Astrocyte (in vitro differentiated cells and primary cell): ENCODE results near the gene POU2AF1. TPM values are rescaled to one million over a fixed set of nuclear protein-coding genes. Genes with fewer than 3 reads are reported as not detected.

Experiments
- DNase-seq: peaks from one replicate; pipeline ENCODE4 v3.0.0-alpha.2; 2010; ENCODE audit warnings: low read depth
- FAIRE-seq: peaks from 2 replicates; lab custom pipeline; 2011; peaks lifted over from hg19 to GRCh38; lab: Jason Lieb, UNC
- H2AFZ ChIP-seq: 2 replicates; pipeline ENCODE4 v1.6.0; 2012; ENCODE audit warnings: low read depth, low read length, inconsistent platforms
- H3K27ac ChIP-seq: 2 replicates; pipeline ENCODE4 v1.5.1; 2011; ENCODE audit warnings: low read depth, low read length, inconsistent platforms
- H3K27me3 ChIP-seq: 2 replicates; pipeline ENCODE4 v1.6.0; 2011; ENCODE audit warnings: low read length, inconsistent platforms; ENCODE audit not compliant: insufficient read depth
- H3K36me3 ChIP-seq: 2 replicates; pipeline ENCODE4 v1.5.1; 2011; ENCODE audit warnings: low read length, inconsistent platforms; ENCODE audit not compliant: insufficient read depth
- H3K4me1 ChIP-seq: 2 replicates; pipeline ENCODE4 v1.5.1; 2011; ENCODE audit warnings: low read length, inconsistent platforms; ENCODE audit not compliant: insufficient read depth
- H3K4me2 ChIP-seq: 2 replicates; pipeline ENCODE4 v1.6.0; 2012; ENCODE audit warnings: low read length, inconsistent platforms
- H3K4me3 ChIP-seq: 2 replicates; pipeline ENCODE4 v1.5.1; 2011; ENCODE audit warnings: low read depth, mild to moderate bottlenecking, low read length, inconsistent platforms; ENCODE audit not compliant: insufficient read depth
- H3K79me2 ChIP-seq: 2 replicates; pipeline ENCODE4 v1.6.0; 2012; ENCODE audit warnings: mild to moderate bottlenecking, low read length, inconsistent platforms; ENCODE audit not compliant: insufficient read depth
- H3K9ac ChIP-seq: 2 replicates; pipeline ENCODE4 v1.6.0; 2012; ENCODE audit warnings: mild to moderate bottlenecking, low read length, inconsistent platforms
- H3K9me3 ChIP-seq: 2 replicates; pipeline ENCODE4 v1.5.1; 2012; ENCODE audit warnings: low read depth, mild to moderate bottlenecking, low read length, inconsistent platforms; ENCODE audit not compliant: insufficient read depth
- H4K20me1 ChIP-seq: 2 replicates; pipeline ENCODE4 v1.6.0; 2012; ENCODE audit warnings: low read length, inconsistent platforms; ENCODE audit not compliant: insufficient read depth
- H3K27ac Mint-ChIP-seq: one replicate; pipeline ENCODE4 v1.8.0; 2021; ENCODE audit warnings: mild to moderate bottlenecking, mixed read lengths; ENCODE audit not compliant: unreplicated experiment
- H3K27me3 Mint-ChIP-seq: one replicate; pipeline ENCODE4 v1.8.0; 2021; ENCODE audit warnings: low read depth, mixed read lengths; ENCODE audit not compliant: unreplicated experiment
- H3K36me3 Mint-ChIP-seq: one replicate; pipeline ENCODE4 v1.8.0; 2021; ENCODE audit warnings: low read depth, mixed read lengths; ENCODE audit not compliant: unreplicated experiment
- H3K4me1 Mint-ChIP-seq: one replicate; pipeline ENCODE4 v1.8.0; 2021; ENCODE audit warnings: low read depth, mixed read lengths; ENCODE audit not compliant: unreplicated experiment
- H3K4me3 Mint-ChIP-seq: one replicate; pipeline ENCODE4 v1.8.0; 2021; ENCODE audit warnings: mild to moderate bottlenecking, moderate library complexity, mixed read lengths; ENCODE audit not compliant: unreplicated experiment
- H3K9me3 Mint-ChIP-seq: one replicate; pipeline ENCODE4 v1.8.0; 2021; ENCODE audit warnings: mild to moderate bottlenecking, mixed read lengths; ENCODE audit not compliant: unreplicated experiment
- EZH2 ChIP-seq: IDR thresholded peaks from 2 replicates; pipeline ENCODE4 v1.6.1; 2012; ENCODE audit warnings: mild to moderate bottlenecking, low read length, inconsistent platforms; ENCODE audit not compliant: insufficient read depth
- total RNA-seq: library from RNA; stranded (reverse); gene quantifications from 2 replicates; pipeline ENCODE4 v1.2.1, GENCODE V29; 2021
- TF ChIP-seq, protein P1 (sequence below): IDR thresholded peaks from 2 replicates; pipeline ENCODE4 v1.5.1; 2011; ENCODE audit warnings: low read depth, mild to moderate bottlenecking, inconsistent platforms, low read length, moderate library complexity; ENCODE audit not compliant: insufficient read depth

POU2AF1 gene
- total RNA-seq, 1 donor from 2014 or later: not detected

DNA sequence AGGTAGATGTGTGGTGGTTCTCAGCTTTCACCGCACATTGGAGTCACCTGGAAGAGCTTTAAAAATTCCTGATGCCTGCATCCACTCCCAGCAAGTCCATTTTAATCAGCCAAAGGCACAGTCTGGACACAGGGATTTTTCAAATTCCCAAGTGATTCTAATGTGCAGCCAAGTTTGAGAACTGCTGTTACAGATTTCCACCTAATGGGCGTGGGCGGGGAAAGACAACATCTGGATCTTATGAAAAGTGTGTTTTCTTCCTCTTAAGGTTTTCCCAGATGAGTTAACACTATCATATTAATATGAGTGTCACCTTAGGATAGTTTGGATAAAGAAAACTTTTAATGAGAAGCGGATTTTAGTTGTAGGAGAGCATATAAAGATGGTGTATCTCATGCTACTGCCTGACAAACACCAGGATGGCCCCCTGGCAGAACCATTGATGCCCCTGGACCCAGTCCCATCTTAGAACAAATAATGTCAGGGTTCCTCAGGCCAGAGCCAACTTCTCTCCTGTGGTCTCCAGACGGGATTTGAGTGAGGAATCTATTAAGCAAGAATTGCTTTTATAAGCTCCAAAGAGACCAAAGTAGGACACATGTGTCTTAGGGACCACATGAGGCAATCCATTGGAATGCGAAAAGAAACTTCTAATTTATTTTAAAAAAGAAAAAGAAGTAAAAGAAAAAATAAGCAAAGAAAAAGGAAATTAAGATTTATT, 31.9 kb downstream of the POU2AF1 start:
- no peak for DNase-seq
- TF ChIP-seq, protein P1, sequence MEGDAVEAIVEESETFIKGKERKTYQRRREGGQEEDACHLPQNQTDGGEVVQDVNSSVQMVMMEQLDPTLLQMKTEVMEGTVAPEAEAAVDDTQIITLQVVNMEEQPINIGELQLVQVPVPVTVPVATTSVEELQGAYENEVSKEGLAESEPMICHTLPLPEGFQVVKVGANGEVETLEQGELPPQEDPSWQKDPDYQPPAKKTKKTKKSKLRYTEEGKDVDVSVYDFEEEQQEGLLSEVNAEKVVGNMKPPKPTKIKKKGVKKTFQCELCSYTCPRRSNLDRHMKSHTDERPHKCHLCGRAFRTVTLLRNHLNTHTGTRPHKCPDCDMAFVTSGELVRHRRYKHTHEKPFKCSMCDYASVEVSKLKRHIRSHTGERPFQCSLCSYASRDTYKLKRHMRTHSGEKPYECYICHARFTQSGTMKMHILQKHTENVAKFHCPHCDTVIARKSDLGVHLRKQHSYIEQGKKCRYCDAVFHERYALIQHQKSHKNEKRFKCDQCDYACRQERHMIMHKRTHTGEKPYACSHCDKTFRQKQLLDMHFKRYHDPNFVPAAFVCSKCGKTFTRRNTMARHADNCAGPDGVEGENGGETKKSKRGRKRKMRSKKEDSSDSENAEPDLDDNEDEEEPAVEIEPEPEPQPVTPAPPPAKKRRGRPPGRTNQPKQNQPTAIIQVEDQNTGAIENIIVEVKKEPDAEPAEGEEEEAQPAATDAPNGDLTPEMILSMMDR: no peak
- no peak for TF ChIP-seq EZH2
- Histone ChIP-seq H3K36me3 (no peaks in the 10 kb centered on the region), H3K27ac (no peak overlapping the region), H3K9ac (no peak overlapping the region), H3K4me3 (no peak overlapping the region), H4K20me1 (no peaks in the 10 kb centered on the region), H3K4me1 (no peaks in the 10 kb centered on the region), H2AFZ (no peak overlapping the region), H3K27me3 (peaks cover 6% of the 10 kb centered on the region), H3K9me3 (no peaks in the 10 kb centered on the region), H3K79me2 (no peaks in the 10 kb centered on the region), H3K4me2 (no peak overlapping the region)
- Mint-ChIP-seq H3K4me1 (peaks cover 2% of the 10 kb centered on the region), H3K9me3 (no peaks in the 10 kb centered on the region), H3K27ac (no peak overlapping the region), H3K4me3 (no peak overlapping the region), H3K36me3 (no peaks in the 10 kb centered on the region), H3K27me3 (peaks cover 3% of the 10 kb centered on the region)
- no peak for FAIRE-seq

DNA sequence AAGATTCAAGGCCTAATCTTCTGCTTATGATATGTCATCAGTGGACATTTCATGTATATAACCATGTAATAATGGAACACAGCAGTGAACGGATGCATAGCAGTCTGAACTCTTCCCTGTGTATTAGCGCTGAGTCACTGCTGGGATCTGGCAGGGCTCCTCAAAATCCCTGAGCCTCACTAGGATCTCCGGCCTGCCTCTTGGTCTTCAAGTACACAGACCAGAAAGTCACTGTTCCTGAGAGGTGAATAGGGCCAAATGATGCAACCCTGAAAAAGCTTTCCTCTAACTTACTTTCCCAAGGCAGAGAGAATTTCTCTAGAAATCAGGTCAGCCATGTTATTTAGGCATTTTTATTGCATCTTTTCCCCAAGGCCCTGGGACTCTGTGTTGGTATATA, 35.0 kb downstream of the POU2AF1 start:
- TF ChIP-seq, protein P1: no peak
- peak; percentile 58 for DNase-seq
- no peaks in the 10 kb centered on the region for H3K4me1 ChIP-seq
- H3K27me3 Mint-ChIP-seq: peaks cover 3% of the 10 kb centered on the region
- H3K9me3 ChIP-seq: no peaks in the 10 kb centered on the region
- no peak overlapping the region for H3K4me2 ChIP-seq
- H3K27ac Mint-ChIP-seq: no peak overlapping the region
- no peaks in the 10 kb centered on the region for H3K36me3 ChIP-seq
- H3K27ac ChIP-seq: no peak overlapping the region
- peaks cover 3% of the 10 kb centered on the region for H3K27me3 ChIP-seq
- H3K79me2 ChIP-seq: no peaks in the 10 kb centered on the region
- H3K9me3 Mint-ChIP-seq: peaks cover 3% of the 10 kb centered on the region
- H3K4me3 ChIP-seq: no peak overlapping the region
- H3K4me1 Mint-ChIP-seq: peaks cover 2% of the 10 kb centered on the region
- no peaks in the 10 kb centered on the region for H3K36me3 Mint-ChIP-seq
- H2AFZ ChIP-seq: no peak overlapping the region
- H3K4me3 Mint-ChIP-seq: no peak overlapping the region
- no peaks in the 10 kb centered on the region for H4K20me1 ChIP-seq
- H3K9ac ChIP-seq: no peak overlapping the region
- FAIRE-seq: no peak

DNA sequence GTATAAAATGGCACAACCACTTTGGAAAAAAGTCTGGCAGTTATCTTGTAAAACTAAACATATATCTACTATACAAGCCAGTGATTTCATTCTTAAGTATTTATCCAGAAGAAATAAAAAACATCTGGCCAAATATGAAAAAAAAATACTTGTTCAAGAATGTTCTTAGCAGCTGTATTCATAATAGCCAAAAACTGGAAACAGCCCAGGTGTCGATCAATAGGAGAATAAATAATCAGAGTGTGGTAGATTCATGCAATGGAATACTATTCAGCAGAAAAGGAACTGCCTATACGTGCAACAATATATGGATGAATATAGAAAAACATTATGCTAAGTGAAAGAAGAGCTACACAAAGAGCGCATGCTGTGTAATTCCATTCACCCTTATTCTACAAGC, 36.7 kb downstream of the POU2AF1 start:
- no peak for FAIRE-seq
- Histone ChIP-seq H4K20me1 (no peaks in the 10 kb centered on the region), H3K4me1 (no peaks in the 10 kb centered on the region), H3K27me3 (peaks cover 3% of the 10 kb centered on the region), H3K9me3 (no peaks in the 10 kb centered on the region), H3K4me2 (no peak overlapping the region), H2AFZ (no peak overlapping the region), H3K27ac (no peak overlapping the region), H3K79me2 (no peaks in the 10 kb centered on the region), H3K36me3 (no peaks in the 10 kb centered on the region), H3K4me3 (no peak overlapping the region), H3K9ac (no peak overlapping the region)
- Mint-ChIP-seq H3K9me3 (peaks cover 3% of the 10 kb centered on the region), H3K4me1 (no peaks in the 10 kb centered on the region), H3K36me3 (no peaks in the 10 kb centered on the region), H3K27me3 (peaks cover 3% of the 10 kb centered on the region), H3K4me3 (no peak overlapping the region), H3K27ac (no peak overlapping the region)
- DNase-seq: no peak
- TF ChIP-seq, protein P1: no peak
- TF ChIP-seq EZH2: no peak
